Measurements from ENCODE around the gene ASB15.

The ASB15 gene

DNA sequence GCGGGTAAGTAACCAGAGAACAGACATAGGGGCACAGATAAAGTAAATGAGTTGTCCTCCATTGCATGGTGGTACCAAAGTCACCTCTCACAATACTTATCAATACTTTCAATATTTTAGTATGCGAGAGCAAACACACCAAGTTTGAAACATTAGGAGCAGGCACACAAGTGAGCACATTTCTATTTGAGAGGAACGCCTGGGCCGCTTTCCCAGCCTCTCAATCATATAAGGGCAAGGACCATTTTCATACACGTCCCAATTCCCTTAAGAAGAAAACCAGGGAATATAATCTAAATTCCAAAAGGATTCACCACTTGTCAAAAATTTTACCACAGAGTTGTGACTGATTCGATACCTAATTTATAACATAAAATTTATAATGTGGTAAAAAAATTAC is 61.6 kb downstream of the ASB15 start:
- in situ Hi-C loops (cut with MboI; ENCODE audit: low pct_unique_long_range_greater_than_20kb, low sequenced_read_pairs, unreplicated experiment): no loop called here

GRCh38 chr7:123665157-123665556 is 63.5 kb downstream of the ASB15 start:
- in situ Hi-C loops (cut with MboI; ENCODE audit: low pct_unique_long_range_greater_than_20kb, low sequenced_read_pairs, unreplicated experiment): no loop called here
- DNase-seq (ENCODE audit: low spot score): no peak
- TF ChIP-seq, protein P1, sequence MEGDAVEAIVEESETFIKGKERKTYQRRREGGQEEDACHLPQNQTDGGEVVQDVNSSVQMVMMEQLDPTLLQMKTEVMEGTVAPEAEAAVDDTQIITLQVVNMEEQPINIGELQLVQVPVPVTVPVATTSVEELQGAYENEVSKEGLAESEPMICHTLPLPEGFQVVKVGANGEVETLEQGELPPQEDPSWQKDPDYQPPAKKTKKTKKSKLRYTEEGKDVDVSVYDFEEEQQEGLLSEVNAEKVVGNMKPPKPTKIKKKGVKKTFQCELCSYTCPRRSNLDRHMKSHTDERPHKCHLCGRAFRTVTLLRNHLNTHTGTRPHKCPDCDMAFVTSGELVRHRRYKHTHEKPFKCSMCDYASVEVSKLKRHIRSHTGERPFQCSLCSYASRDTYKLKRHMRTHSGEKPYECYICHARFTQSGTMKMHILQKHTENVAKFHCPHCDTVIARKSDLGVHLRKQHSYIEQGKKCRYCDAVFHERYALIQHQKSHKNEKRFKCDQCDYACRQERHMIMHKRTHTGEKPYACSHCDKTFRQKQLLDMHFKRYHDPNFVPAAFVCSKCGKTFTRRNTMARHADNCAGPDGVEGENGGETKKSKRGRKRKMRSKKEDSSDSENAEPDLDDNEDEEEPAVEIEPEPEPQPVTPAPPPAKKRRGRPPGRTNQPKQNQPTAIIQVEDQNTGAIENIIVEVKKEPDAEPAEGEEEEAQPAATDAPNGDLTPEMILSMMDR (IDR thresholded peaks at IDR 0.05; ENCODE audit: extremely low read depth, insufficient read depth, missing control alignments): no peak

More for the DNA sequence above, 61.6 kb downstream of the ASB15 start:
- TF ChIP-seq, protein P1 (IDR thresholded peaks at IDR 0.05; ENCODE audit: extremely low read depth, insufficient read depth, missing control alignments): no peak
- no peak for DNase-seq (ENCODE audit: low spot score)

DNA sequence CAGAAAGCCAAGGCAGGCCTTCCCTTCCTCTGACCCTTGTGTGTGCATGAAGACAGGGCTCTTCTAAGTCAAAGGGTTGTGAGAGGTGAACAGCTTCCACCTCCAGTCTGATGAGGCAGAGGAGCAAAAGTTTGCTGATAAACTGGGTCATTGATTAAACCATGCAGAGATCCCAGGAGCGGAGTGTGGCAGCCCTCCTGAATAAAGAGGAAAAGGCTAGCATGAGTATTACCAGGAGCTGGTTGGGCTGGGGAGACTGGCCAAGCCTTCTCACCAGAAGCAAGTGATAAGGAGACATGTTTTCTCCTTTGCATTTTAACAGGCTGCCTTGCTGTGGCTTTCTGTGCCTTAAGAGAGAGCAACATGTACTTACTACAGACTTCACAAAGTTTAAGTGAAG is 64.3 kb downstream of the ASB15 start:
- TF ChIP-seq, protein P1 (IDR thresholded peaks at IDR 0.05; ENCODE audit: extremely low read depth, insufficient read depth, missing control alignments): no peak
- no peak for DNase-seq (ENCODE audit: low spot score)
- in situ Hi-C loops (cut with MboI; ENCODE audit: low pct_unique_long_range_greater_than_20kb, low sequenced_read_pairs, unreplicated experiment): no loop called here

- DNase-seq (ENCODE audit: low spot score): no peak
- in situ Hi-C loops (cut with MboI; ENCODE audit: low pct_unique_long_range_greater_than_20kb, low sequenced_read_pairs, unreplicated experiment): no loop called here
- TF ChIP-seq, protein P1 (IDR thresholded peaks at IDR 0.05; ENCODE audit: extremely low read depth, insufficient read depth, missing control alignments): no peak
Measured at GRCh38 chr7:123666492-123666891, 64.9 kb downstream of the ASB15 start.

GRCh38 chr7:123669485-123669884 is 67.9 kb downstream of the ASB15 start:
- no peak for DNase-seq (ENCODE audit: low spot score)
- TF ChIP-seq, protein P1 (IDR thresholded peaks at IDR 0.05; ENCODE audit: extremely low read depth, insufficient read depth, missing control alignments): no peak
- in situ Hi-C loops (cut with MboI; ENCODE audit: low pct_unique_long_range_greater_than_20kb, low sequenced_read_pairs, unreplicated experiment): no loop called here

GRCh38 chr7:123673137-123673732 is 71.6 kb downstream of the ASB15 start:
- in situ Hi-C loops (cut with MboI; ENCODE audit: low pct_unique_long_range_greater_than_20kb, low sequenced_read_pairs, unreplicated experiment): no loop called here
- TF ChIP-seq, protein P1 (IDR thresholded peaks at IDR 0.05; ENCODE audit: extremely low read depth, insufficient read depth, missing control alignments): no peak
- DNase-seq (ENCODE audit: low spot score): no peak
